ENCODE measurements around the gene PLCB3. TPM values are rescaled to one million over a fixed set of nuclear protein-coding genes. Genes with fewer than 3 reads are reported as not detected.

Gene PLCB3
- polyA plus RNA-seq, 3 donors = 10.9 to 12.5 (median 11.1) TPM

GRCh38 chr11:64263021-64263946 lies 12.0 kb downstream of the PLCB3 start:
- no peak for DNase-seq (ENCODE audit: low read depth in 3 of 3, low spot score in 2 of 3)

DNA sequence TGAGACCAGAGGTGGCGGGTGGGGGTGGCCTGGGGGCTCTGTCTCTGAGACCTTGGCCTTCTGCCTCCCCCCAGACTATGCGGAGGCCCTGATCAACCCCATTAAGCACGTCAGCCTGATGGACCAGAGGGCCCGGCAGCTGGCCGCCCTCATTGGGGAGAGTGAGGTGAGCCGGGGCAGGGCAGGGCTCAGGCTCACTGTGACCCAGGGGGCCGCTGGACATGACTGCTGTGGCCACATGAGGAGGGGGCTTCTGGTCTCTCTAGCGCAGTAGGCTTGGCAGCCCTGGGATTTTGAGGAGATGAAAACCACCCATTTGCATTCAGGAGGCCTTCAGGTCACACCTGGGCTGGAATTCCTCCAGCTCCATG lies 12.6 kb downstream of the PLCB3 start:
- DNase-seq (ENCODE audit: low read depth in 3 of 3, low spot score in 2 of 3) = no peak

DNA sequence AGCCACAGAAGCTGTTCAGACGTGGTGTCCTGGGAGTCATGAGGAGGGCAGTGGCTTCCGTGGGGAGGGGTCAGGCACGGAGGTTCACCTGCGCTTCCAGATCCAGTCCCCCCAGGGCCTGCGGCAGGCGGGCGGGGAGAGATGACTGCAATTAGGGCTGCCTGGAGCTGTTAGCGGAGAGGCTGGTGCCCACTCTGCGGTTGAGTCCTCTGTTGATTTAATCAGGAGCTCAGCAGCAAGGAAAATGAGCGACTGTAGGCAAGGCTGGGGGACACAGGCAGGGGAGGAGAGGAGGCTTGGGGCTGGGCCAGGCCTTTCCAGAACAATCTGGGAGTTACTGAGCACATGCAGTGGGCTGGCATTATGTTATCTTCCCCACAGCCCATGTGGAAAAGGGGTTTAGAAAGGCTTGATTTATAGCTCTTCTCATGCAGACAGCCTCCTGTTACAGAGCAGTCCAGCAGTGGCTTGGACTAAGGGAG lies 13.1 kb downstream of the PLCB3 start:
- no peak for DNase-seq (ENCODE audit: low read depth in 3 of 3, low spot score in 2 of 3)

- no peak for DNase-seq (ENCODE audit: low read depth in 3 of 3, low spot score in 2 of 3)
Measured at GRCh38 chr11:64265176-64266160, 14.1 kb downstream of the PLCB3 start.

- no peak for DNase-seq (ENCODE audit: low read depth in 3 of 3, low spot score in 2 of 3)
Measured at GRCh38 chr11:64266339-64266738, 15.0 kb downstream of the PLCB3 start.

DNA sequence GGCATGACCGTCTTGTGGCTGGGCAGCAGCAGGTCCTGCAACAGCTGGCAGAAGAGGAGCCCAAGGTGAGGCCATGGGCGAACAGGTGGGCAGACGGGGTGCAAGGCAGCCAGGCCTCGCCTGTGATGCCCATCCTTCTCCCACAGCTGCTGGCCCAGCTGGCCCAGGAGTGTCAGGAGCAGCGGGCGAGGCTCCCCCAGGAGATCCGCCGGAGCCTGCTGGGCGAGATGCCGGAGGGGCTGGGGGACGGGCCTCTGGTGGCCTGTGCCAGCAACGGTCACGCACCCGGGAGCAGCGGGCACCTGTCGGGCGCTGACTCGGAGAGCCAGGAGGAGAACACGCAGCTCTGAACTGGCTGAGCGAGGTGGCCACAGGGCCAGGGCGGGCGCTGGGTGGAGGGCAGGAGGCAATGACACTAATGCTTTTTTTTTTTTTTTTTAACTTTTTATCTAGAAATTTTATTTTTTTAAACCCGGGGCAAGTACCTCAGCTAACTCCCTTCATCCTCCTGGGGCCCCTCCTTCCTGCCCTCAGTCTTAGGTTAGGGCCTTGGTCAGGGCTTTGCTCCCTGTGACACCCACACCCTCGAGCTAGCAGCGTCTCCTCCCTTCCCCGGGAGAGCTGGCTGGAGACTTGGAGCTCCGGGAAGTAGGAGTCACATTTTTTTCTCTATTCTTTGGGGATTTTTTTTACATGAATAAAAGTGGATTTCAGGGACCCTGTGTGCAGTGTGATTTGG lies 16.0 kb downstream of the PLCB3 start:
- DNase-seq (ENCODE audit: low read depth in 3 of 3, low spot score in 2 of 3) = no peak

DNA sequence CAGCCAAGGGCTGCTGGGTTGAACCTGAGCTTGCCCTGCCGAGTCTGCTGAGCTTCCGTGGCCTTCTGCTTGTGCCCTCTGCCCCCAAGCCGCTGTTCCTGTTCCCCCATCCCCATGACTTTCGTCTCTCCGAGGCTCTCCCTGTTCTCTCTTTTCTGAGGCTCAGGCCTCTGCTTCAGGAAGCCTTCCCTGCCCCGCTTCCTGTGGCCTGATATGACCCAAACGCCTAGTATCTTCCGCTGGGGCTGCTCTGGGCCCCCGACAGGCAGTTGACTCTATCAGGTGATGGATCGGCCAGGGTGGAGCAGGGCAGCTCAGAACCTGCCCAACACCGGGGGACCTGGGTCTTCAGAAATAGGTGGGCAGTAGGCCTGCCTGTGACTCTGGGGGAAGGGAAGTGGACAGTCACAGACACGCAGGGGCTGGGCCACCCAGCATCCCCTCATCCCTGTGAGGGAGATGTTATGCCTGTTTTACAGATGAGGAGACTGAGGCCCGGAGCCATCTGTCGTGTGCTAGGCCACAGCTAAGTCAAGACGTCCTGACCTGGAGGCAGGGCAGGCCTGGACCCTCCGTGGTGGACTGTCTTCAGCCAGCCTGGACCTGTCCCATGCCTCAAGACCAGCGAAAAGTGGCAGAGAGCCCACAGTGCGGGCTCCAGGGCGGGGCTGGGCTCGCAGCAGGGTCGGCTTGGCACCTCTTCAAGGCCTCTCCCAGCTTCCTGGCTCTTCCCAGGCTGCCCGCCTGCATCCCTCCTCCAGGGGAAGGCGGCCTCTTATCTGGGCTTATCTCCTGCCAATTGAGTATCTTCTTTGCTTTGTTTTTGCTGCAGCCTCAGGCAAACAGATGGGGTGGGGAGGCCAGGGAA lies 16.9 kb downstream of the PLCB3 start:
- DNase-seq (ENCODE audit: low read depth in 3 of 3, low spot score in 2 of 3) = no peak

DNA sequence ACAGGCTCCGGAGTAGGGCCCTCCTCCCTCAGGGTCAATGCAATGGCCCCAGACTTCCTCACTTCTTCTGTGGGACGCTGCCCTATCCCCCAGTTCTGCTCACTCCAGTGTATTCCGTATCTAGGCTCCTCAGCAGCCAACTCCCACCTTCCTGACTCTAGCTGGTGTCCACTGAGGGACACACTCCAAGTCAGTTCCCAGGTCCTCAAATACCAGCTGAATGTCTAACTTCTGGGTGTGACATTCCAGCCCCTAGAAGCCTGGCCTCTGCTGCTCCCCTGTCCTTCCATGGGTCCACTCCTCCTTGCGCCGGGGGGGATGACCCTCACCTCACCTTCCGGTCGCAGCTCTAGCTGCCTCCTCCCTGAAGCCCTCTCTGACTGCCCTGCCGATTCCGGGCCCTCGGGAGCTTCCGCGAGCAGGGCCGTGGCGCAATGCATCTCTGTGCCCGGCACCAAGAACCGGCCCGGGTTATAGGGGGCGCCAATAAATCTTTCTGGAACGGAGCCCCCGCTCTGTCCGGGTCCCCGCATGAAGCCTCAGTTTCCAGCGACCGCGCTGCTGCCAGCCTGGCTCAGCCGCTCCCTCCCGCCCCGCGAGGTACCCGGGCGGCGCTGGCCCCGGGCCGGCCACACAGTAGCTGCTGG lies 17.7 kb downstream of the PLCB3 start:
- no peak for DNase-seq (ENCODE audit: low read depth in 3 of 3, low spot score in 2 of 3)

DNA sequence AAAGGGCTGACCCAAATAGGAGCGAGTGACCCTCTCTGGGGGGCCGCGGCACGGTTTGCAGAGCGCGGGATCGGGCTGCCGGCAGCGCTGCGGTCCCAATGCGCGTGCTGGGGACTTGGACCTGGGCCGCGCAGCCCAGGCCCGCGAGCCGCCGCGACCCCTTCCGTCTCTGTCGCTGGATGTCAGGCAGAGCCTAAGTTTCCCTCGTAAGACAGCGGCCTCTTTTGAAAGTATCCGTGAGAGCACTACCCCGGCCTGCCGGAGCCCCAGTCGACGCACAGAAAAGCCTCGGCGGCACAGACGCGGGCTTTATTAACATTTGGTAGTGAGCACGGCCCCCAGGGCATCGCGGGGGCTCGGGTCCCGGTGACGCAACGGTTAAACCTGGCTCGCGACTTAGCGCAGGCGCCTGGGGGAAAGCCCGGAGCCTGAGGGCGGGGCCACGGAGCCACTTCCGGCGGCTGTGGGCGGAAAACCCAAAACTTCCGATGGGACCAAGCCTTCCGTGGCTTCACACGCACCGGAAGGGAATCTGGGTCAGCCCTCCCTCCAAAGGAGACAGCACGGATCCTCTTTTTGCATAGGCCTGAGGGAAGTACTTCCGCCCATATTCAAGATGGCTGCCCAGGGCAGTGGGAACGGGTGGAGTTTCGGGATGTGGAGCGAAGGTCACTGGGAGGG lies 18.4 kb downstream of the PLCB3 start:
- DNase-seq (ENCODE audit: low read depth in 3 of 3, low spot score in 2 of 3) = peak; percentile 98

- DNase-seq (ENCODE audit: low read depth in 3 of 3, low spot score in 2 of 3) = no peak
Measured at GRCh38 chr11:64275031-64275800, 23.9 kb downstream of the PLCB3 start.

- no peak for DNase-seq (ENCODE audit: low read depth in 3 of 3, low spot score in 2 of 3)
Measured at GRCh38 chr11:64275841-64276240, 24.5 kb downstream of the PLCB3 start.

- no peak for DNase-seq (ENCODE audit: low read depth in 3 of 3, low spot score in 2 of 3)
Measured at GRCh38 chr11:64276653-64277431, 25.5 kb downstream of the PLCB3 start.

DNA sequence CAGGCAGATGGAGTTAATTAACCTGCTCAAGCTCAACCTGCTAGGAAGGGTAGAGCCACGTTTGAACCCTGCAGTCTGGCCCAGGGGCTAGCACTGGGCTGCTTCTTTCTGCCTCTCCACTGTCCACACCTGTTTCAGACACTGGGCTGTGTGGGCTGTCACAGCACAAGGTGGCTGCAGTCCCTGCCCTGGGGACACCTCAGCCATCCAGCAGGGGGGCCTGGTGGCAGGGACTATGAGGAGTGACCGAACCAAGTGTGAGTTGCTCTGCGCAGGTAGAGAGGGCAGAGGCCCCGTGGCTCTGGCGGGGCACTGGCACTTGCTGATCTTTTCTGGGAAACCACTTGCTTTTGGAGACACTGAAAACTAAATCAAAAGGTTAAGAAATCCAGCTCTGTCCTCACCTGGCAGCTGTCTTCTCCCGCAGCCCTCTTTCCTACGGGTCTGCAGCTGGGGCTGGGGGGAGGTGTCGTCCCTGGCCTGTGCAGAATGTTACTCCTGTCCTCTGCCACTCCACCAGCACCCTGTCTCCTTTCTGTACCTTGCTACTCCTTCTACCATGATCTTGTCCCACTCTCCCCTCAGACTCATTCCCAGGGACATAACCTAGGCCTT lies 27.4 kb downstream of the PLCB3 start:
- no peak for DNase-seq (ENCODE audit: low read depth in 3 of 3, low spot score in 2 of 3)

DNA sequence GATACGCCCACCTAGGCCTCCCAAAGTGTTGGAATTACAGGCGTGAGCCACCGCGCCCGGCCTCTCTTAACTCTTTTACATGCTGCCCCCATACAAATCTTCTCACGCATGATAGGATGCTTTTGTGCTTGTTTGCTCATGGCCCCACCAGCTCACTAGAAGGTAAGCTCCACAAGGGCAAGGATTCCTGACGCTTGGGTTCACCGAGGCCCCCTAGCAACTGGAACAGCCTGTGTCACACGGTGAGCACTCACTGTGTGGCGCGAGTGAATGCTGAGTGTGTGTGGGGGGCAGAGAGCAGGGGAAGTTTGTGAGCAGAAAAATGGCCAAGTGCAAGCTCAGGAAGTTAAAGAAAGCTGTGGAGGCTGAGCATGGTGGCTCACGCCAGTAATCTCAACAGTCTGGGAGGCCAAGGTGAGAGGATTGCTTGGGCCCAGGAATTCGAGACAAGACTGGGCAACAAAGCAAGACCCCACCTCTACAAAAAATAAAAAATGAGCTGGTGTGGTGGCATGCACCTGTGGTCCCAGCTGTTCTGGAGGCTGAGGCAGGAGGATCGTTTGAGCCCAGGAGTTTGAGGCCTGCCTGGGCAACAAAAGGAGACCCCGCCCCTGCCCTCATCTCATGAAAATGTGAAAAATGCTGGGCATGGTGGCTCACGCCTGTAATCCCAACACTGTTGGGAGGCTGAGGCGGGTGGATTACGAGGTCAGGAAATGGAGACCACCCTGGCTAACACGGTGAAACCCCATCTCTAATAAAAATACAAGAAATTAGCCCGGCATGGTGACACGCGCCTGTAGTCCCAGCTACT lies 30.8 kb downstream of the PLCB3 start:
- DNase-seq (ENCODE audit: low read depth in 3 of 3, low spot score in 2 of 3) = no peak

- DNase-seq (ENCODE audit: low read depth in 3 of 3, low spot score in 2 of 3) = no peak
Measured at GRCh38 chr11:64283092-64283491, 31.8 kb downstream of the PLCB3 start.

All from right renal cortex interstitium (tissue), 3 donors.